ENCODE results near the gene LGI4.

Gene LGI4

DNA sequence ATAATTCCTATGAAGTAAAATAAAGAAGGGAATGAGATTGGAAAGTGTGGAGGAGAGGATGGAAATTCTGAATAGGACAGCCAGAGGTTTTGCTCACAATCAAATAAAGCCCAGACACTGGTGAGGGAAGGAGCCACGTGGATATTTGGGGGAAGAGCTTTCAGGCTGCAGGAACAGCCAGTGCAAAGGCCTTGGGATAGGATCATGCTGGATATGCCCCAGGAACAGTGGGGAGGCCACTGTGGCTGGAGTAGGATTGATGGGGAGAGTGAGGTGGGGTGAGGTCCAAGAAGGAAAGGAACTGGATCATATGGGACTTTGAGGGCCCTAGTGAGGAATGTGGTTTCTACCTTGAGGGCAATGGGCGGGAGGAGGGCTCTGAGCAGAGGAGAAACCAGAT, 15.6 kb upstream of the LGI4 start:
- Histone ChIP-seq H3K36me3 (ENCODE audit: control insufficient read depth, low read length) (peaks cover 6% of the 10 kb centered on the region; the same call in 1 of the 2 replicates), H4K20me1 (ENCODE audit: control insufficient read depth, insufficient read depth, low read depth, low read length) (no peaks in the 10 kb centered on the region), H3K79me2 (ENCODE audit: control insufficient read depth, low read length) (peaks cover 10% of the 10 kb centered on the region), H3K27me3 (ENCODE audit: control insufficient read depth, low read length) (peaks cover 8% of the 10 kb centered on the region), H3K9me3 (ENCODE audit: control insufficient read depth, insufficient read depth, low read length) (no peaks in the 10 kb centered on the region), H3K4me3 (ENCODE audit: low read length) (no peak overlapping the region), H3F3A (ENCODE audit: control insufficient read depth, insufficient read depth) (0 out of 2 replicates have a peak, but pooled peaks cover under 1% of the 10 kb centered on the region), H3K27ac (ENCODE audit: low read depth, low read length) (no peak overlapping the region), H3K9me2 (replicated peaks; ENCODE audit: control insufficient read depth, low read length) (no peaks in the 10 kb centered on the region), H3K4me2 (ENCODE audit: low read length) (no peak overlapping the region), H3K4me1 (ENCODE audit: control insufficient read depth, low read length) (peaks cover 19% of the 10 kb centered on the region)
- TF ChIP-seq, protein P1, sequence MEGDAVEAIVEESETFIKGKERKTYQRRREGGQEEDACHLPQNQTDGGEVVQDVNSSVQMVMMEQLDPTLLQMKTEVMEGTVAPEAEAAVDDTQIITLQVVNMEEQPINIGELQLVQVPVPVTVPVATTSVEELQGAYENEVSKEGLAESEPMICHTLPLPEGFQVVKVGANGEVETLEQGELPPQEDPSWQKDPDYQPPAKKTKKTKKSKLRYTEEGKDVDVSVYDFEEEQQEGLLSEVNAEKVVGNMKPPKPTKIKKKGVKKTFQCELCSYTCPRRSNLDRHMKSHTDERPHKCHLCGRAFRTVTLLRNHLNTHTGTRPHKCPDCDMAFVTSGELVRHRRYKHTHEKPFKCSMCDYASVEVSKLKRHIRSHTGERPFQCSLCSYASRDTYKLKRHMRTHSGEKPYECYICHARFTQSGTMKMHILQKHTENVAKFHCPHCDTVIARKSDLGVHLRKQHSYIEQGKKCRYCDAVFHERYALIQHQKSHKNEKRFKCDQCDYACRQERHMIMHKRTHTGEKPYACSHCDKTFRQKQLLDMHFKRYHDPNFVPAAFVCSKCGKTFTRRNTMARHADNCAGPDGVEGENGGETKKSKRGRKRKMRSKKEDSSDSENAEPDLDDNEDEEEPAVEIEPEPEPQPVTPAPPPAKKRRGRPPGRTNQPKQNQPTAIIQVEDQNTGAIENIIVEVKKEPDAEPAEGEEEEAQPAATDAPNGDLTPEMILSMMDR (IDR thresholded peaks at IDR 0.05; ENCODE audit: low read depth, low read length, poor library complexity, severe bottlenecking), result no peak
- no peak for TF ChIP-seq EZH2phosphoT487 (IDR thresholded peaks at IDR 0.05; ENCODE audit: borderline replicate concordance, low read length)

DNA sequence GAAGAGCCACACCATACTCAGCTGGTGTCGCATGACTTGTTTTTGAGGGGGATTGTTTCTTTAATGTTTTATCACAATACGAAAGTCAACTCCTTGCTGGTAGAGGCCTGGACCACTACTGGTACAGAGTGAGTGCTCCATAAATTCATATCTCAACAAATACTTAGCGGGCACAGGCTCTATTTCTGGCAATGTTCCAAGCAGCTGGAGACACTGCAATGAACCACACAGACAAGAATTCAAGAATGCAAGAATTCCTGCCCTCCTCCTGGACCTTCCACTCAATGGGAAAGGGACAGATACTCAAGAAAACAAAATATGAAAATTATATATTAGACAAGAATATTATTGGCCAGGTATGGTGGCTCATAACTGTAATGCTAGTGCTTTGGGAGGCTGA, 14.6 kb upstream of the LGI4 start:
- Histone ChIP-seq H3K79me2 (ENCODE audit: control insufficient read depth, low read length) (no peaks in the 10 kb centered on the region; the same call in 1 of the 2 replicates), H3K36me3 (ENCODE audit: control insufficient read depth, low read length) (no peaks in the 10 kb centered on the region), H4K20me1 (ENCODE audit: control insufficient read depth, insufficient read depth, low read depth, low read length) (no peaks in the 10 kb centered on the region), H3K9me2 (replicated peaks; ENCODE audit: control insufficient read depth, low read length) (no peaks in the 10 kb centered on the region), H3K4me3 (ENCODE audit: low read length) (no peak overlapping the region), H3K27me3 (ENCODE audit: control insufficient read depth, low read length) (peaks cover 14% of the 10 kb centered on the region), H3K4me2 (ENCODE audit: low read length) (no peak overlapping the region), H3K27ac (ENCODE audit: low read depth, low read length) (no peak overlapping the region), H3K4me1 (ENCODE audit: control insufficient read depth, low read length) (peaks cover 23% of the 10 kb centered on the region), H3F3A (ENCODE audit: control insufficient read depth, insufficient read depth) (0 out of 2 replicates have a peak, but pooled peaks cover 3% of the 10 kb centered on the region), H3K9me3 (ENCODE audit: control insufficient read depth, insufficient read depth, low read length) (no peaks in the 10 kb centered on the region)
- TF ChIP-seq, protein P1 (IDR thresholded peaks at IDR 0.05; ENCODE audit: low read depth, low read length, poor library complexity, severe bottlenecking), result no peak
- no peak for TF ChIP-seq EZH2phosphoT487 (IDR thresholded peaks at IDR 0.05; ENCODE audit: borderline replicate concordance, low read length)

DNA sequence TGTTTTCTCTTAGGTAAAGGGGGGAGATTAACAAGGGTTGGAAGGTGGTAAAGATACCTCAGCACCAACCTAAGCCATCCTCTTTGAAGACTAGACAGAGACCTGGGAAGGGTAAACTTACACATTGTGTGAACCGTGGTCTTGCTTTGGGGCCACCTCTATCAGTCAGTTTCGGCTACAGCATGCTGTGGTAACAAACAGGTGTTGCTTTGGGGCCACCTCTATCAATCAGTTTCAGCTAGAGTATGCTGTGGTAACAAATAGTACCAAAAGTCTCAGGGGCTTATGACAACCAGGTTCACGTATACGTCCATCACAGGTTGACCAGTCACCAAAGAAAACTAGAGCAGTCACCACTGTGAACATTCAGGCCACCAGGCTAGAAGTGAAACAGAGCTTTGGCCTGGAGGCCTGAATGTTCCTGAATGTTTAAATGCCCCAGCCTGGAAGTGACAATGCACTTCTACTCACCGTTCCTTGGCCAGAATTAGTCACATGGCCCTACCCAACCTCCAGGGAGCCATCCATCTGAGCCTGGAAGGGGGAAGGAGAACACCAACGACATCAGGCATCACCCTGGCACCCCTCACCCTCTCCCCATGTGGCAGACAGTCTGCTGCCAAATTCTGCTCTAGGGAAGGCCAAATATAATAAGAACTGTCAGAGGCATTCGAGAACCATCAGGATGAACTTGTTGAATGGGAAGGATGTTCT, 12.0 kb upstream of the LGI4 start:
- no peak overlapping the region for H3K4me2 ChIP-seq (ENCODE audit: low read length)
- peaks cover 19% of the 10 kb centered on the region for H3K4me1 ChIP-seq (ENCODE audit: control insufficient read depth, low read length)
- H3K36me3 ChIP-seq (ENCODE audit: control insufficient read depth, low read length), result no peaks in the 10 kb centered on the region
- H3K27me3 ChIP-seq (ENCODE audit: control insufficient read depth, low read length), result peaks cover 25% of the 10 kb centered on the region
- H3F3A ChIP-seq (ENCODE audit: control insufficient read depth, insufficient read depth), result peaks cover 3% of the 10 kb centered on the region; the same call in 1 of the 2 replicates
- no peaks in the 10 kb centered on the region for H4K20me1 ChIP-seq (ENCODE audit: control insufficient read depth, insufficient read depth, low read depth, low read length)
- H3K79me2 ChIP-seq (ENCODE audit: control insufficient read depth, low read length), result no peaks in the 10 kb centered on the region
- TF ChIP-seq, protein P1 (IDR thresholded peaks at IDR 0.05; ENCODE audit: low read depth, low read length, poor library complexity, severe bottlenecking), result no peak
- no peak for TF ChIP-seq EZH2phosphoT487 (IDR thresholded peaks at IDR 0.05; ENCODE audit: borderline replicate concordance, low read length)
- H3K9me3 ChIP-seq (ENCODE audit: control insufficient read depth, insufficient read depth, low read length), result no peaks in the 10 kb centered on the region
- H3K4me3 ChIP-seq (ENCODE audit: low read length), result no peak overlapping the region
- no peak overlapping the region for H3K27ac ChIP-seq (ENCODE audit: low read depth, low read length)
- no peaks in the 10 kb centered on the region for H3K9me2 ChIP-seq (replicated peaks; ENCODE audit: control insufficient read depth, low read length)

All from DOHH2 (cell line).